ENCODE measurements around the gene STOML1.

- no peak for TF ChIP-seq ZNF274 (IDR thresholded peaks at IDR 0.05; ENCODE audit: borderline replicate concordance, low read depth, low read length)
- no peak for TF ChIP-seq CTCF (IDR thresholded peaks at IDR 0.05 in 2 of 3, conservative IDR thresholded peaks at IDR 0.05 in 1 of 3; ENCODE audit: insufficient read depth in 2 of 3, low read depth in 1 of 3, low read length in 3 of 3)
- TF ChIP-seq ZNF785 (CRISPR knock-in tag; IDR thresholded peaks at IDR 0.05) = no peak
- no peak for TF ChIP-seq EZH2 (IDR thresholded peaks at IDR 0.05; ENCODE audit: borderline replicate concordance, low read depth, low read length)
Observed at GRCh38 chr15:74006774-74007639, 14.9 kb upstream of the STOML1 start.
